Dermis microvascular lymphatic vessel endothelial cell (primary cell): ENCODE data around the gene TNFRSF12A. TPM values are rescaled to one million over a fixed set of nuclear protein-coding genes. Genes with fewer than 3 reads are reported as not detected.
A peak's percentile ranks its signal among the peaks of the same experiment; 100 is the strongest.
"Not testable (repeated sequence)": the region's sequence is repeated elsewhere in the genome, so short reads cannot be mapped to it uniquely, and the experiment has no call there.

Source experiments
- DNase-seq, 2 donors: peaks; one replicate each; pipeline versions ENCODE4 v3.0.0 to v3.0.0-alpha.2; 2010; ENCODE audit warnings: low read depth in 2 of 2
- total RNA-seq: library from RNA; depleted of rRNA; stranded (reverse); fragments of >200 nt; gene quantifications from 2 replicates; pipeline ENCODE4 v1.2.1, GENCODE V29; 2014

Gene TNFRSF12A
- total RNA-seq, 1 donor from 2014 or later: 39.8 TPM

DNA sequence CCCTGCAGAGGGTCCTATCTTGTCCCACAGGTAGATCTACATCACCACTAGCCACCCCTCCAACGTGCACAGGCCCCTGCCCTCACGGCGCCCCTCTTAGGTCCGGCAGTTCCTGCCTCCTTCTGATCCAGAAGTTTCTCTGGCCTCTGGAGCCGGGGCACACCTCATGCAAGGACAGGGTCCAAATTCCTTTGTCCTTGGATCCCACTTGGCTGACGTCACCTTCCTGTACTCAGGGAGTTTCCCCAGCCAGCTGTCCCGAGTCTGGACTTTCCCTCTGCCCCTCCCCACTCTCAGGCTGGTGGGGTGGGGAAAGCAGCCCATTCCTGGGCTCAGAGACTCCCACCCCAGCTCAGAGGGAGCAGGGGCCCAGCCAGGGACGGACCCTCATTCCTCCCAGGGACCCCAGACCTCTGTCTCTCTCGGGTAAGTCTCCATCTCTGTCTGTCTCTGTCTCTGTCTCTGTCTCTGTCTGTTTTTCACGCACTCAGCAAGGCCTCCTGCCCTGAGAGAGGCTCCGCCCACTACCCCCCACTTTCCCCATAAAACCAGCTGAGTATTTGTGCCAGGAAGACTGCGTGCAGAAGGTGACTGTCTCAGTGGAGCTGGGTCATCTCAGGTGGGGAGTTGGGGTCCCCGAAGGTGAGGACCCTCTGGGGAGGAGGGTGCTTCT, 45.0 kb downstream of the TNFRSF12A start, which contains the start of gene IL32:
IL32 (plus strand) TSS at position 572 of the 673 bp plus-strand sequence. CDS start 172 bp downstream, outside the sequence.
- peak; percentile 75 to 92 for DNase-seq

DNA sequence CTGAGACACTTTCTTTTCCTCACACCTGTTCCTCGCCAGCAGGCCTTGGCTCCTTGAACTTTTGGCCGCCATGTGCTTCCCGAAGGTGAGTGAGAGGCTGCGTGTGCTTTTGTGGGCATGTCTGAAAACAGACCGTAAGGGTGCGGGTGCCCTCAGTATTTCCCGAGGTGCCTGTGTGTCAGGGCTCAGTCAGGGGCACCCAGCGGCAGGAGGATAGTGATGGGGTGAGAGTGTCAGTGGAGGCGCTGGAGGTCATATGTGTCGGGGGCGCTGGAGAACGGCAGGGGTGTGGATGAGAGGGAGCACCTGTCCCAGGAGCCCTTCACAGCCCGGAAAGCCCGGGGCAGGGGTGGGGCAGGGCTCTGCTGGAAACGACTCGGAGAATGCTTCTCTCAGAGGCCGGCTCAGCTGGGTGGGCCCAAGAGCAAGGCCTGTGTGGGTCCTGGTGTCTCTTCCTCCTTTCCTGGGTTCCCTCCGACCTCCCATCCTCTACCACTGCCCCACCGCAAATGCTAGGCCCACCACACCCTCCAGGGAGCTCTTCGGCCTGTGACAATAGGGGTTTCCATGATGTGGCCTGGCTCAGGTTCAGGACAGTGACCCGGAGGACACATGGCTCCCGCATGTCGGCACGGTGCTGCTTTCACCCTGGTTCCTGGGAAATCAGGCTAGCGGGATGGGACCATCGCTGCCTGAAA, 45.7 kb downstream of the TNFRSF12A start:
- DNase-seq: peak; percentile 18 to 25

DNA sequence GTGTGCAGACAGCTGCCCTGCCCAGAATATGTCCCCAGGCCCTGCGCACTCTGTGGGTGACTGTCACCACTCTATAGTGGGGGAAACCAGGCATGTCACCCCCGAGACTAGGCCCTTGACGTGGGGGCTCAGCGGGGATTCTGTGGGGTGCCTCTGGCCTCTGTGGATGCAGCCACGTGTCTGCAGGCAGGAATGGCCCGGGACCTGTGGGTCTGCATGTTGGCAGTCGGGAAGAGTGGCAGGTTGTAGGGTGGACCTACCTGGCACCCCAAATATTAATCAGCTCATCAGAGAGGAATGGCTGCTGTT, 46.2 kb downstream of the TNFRSF12A start:
- DNase-seq: no peak

DNA sequence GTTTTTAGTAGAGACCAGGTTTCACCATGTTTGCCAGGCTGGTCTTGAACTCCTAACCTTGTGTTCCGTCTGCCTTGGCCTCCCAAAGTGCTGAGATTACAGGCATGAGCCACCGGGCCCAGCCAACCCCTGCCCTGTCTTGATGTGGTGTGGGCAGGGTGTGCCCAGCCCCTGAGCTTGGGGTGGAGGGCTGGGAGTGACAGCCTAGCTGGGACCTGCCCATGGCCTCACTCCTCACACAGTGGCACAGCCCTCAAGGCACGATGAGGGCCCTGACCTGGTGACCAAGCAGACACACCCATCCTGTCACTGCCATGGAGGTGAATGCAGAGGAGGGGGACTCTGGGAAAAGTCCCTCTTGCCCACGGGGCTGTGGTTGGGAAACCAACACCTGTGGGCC, 48.3 kb downstream of the TNFRSF12A start:
- DNase-seq: no peak

DNA sequence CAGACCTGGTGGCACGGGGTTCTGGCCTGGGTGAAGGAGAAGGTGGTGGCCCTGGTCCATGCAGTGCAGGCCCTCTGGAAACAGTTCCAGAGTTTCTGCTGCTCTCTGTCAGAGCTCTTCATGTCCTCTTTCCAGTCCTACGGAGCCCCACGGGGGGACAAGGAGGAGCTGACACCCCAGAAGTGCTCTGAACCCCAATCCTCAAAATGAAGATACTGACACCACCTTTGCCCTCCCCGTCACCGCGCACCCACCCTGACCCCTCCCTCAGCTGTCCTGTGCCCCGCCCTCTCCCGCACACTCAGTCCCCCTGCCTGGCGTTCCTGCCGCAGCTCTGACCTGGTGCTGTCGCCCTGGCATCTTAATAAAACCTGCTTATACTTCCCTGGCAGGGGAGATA, 49.0 kb downstream of the TNFRSF12A start:
- DNase-seq: not testable (repeated sequence)

DNA sequence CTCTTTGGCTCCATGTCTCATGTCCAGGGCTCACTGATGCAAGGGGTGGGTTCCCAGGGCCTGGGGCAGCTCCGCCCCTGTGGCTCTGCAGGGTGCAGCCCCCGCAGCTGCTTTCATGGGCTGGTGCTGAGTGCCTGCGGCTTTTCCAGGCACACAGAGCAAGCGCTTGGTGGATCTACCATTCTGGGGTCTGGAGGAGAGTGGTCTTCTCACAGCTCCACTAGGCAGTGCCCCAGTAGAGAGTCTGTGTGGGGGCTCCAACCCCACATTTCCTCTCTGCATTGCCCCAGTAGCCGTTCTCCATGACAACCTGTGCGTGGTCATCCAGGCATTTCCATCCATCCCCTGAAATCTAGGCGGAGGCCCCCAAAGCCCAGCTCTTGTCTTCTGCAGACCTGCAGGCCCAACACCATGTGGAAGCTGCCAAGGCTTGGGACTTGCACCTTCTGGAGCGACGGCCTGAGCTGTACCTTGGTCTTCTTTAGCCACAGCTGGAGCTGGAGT, 50.5 kb downstream of the TNFRSF12A start:
- no peak for DNase-seq

DNA sequence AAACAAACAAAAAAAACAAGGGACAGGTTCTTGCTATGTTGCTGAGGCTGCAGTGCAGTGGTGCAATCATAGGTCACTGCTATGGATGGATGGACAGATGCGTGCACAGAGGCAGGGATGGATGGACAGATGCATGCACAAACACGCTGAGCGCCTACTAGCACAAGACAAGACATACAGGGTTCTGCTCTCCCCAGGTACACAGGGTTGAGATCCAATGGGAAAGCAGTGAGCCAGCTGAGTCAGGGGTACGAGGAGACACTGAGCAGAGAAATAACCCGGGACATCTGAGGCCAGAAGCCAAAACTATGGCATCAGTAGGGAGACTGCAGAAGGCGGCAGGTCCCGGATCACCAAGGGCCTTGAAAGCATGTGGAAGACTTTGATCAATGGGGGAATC, 51.5 kb downstream of the TNFRSF12A start:
- no peak for DNase-seq

Other genes starting within 250 kb of the TNFRSF12A start
- gene ELOB, start 243.1 kb upstream of the TNFRSF12A start, total RNA-seq: 224 and 321 TPM in 2 replicates
- gene PRSS33, start 232.8 kb upstream of the TNFRSF12A start, total RNA-seq: not detected in 2 replicates
- gene PRSS41, start 221.9 kb upstream of the TNFRSF12A start, total RNA-seq: not detected in 2 replicates
- gene PRSS21, start 203.1 kb upstream of the TNFRSF12A start, total RNA-seq: 0.89 and 1.8 TPM in 2 replicates
- 0.13 TPM in 1 of 2 replicates, not detected in the other for gene ZG16B, start 190.1 kb upstream of the TNFRSF12A start, total RNA-seq
- not detected in 2 replicates for gene PRSS22, start 162.2 kb upstream of the TNFRSF12A start, total RNA-seq
- 31.5 and 33.1 TPM in 2 replicates for gene FLYWCH2, start 137.2 kb upstream of the TNFRSF12A start, total RNA-seq
- gene FLYWCH1, start 108.4 kb upstream of the TNFRSF12A start, total RNA-seq: 19.0 and 26.6 TPM in 2 replicates
- gene KREMEN2, start 56.1 kb upstream of the TNFRSF12A start, total RNA-seq: not detected in 2 replicates
- 4.8 and 7.4 TPM in 2 replicates for gene PAQR4, start 51.0 kb upstream of the TNFRSF12A start, total RNA-seq
- gene PKMYT1, start 39.9 kb upstream of the TNFRSF12A start, total RNA-seq: 2.5 and 3.6 TPM in 2 replicates
- not detected in 2 replicates for gene CLDN9, start 7.4 kb upstream of the TNFRSF12A start, total RNA-seq
- gene CLDN6, start 2.2 kb upstream of the TNFRSF12A start, total RNA-seq: not detected in 2 replicates
- 3.1 and 4.4 TPM in 2 replicates for gene HCFC1R1, start 3.6 kb downstream of the TNFRSF12A start, total RNA-seq
- 22.2 and 24.3 TPM in 2 replicates for gene THOC6, start 3.7 kb downstream of the TNFRSF12A start, total RNA-seq
- not detected in 2 replicates for gene BICDL2, start 16.6 kb downstream of the TNFRSF12A start, total RNA-seq
- under 0.01 and 0.13 TPM in 2 replicates for gene MMP25, start 26.2 kb downstream of the TNFRSF12A start, total RNA-seq
- gene IL32, start 45.3 kb downstream of the TNFRSF12A start, total RNA-seq: 52.0 and 53.5 TPM in 2 replicates
- gene ZSCAN10, start 78.9 kb downstream of the TNFRSF12A start, total RNA-seq: not detected in 2 replicates
- 14.9 and 17.2 TPM in 2 replicates for gene ZNF205, start 92.2 kb downstream of the TNFRSF12A start, total RNA-seq
- 2.8 and 5.4 TPM in 2 replicates for gene ZNF213, start 114.7 kb downstream of the TNFRSF12A start, total RNA-seq
- not detected in 2 replicates for gene OR1F1, start 167.8 kb downstream of the TNFRSF12A start, total RNA-seq
- 8.2 and 9.4 TPM in 2 replicates for gene ZNF200, start 214.8 kb downstream of the TNFRSF12A start, total RNA-seq
- under 0.01 TPM in 1 of 2 replicates, not detected in the other for gene MEFV, start 236.3 kb downstream of the TNFRSF12A start, total RNA-seq